ENCODE results near the gene HYAL2. TPM values are rescaled to one million over a fixed set of nuclear protein-coding genes. Genes with fewer than 3 reads are reported as not detected.

Gene HYAL2
- total and polyA plus RNA-seq, 4 donors = 19.5 to 57.6 (median 33.2) TPM

DNA sequence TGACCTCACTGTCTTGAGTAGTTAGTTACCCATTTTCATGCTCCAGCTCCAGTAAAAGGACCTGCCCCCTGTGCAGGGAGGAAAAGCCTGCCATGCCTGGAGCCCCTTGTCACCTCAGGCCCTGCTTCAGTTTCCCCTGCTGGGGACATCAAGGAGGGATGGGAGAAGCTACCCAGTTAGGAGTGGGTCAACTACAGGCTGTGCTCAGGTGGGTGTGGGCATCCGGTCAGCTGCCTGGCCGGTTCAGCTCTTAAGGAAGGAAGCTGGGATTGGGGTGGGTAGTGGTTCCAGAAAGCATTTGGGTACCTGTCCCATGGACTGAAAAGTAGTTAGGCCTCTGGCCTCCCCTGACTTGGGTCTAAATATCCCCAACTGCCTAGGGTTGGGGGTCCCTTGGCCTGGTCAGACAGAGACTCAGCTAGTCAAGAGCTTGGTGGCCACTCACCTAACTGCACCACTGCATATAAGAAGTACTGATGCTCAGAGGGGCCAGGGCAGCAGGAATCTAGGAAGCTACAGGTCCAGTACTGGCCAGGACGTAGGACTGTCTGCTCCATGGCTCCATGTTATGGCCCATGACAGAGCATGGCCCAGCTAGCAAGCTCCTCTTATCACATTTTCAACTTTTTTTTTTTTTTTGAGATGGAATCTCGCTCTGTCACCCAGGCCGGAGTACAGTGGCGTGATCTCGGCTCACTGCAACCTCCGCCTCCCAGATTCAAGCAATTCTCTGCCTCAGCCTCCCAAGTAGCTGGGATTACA, 43.1 kb downstream of the HYAL2 start:
- Histone ChIP-seq H3K27ac (ENCODE audit: low read depth in 1 of 2, low read length in 2 of 2) (no peak overlapping the region), H3K4me1 (ENCODE audit: control insufficient read depth in 4 of 4, insufficient read depth in 4 of 4, low read length in 3 of 4) (peaks cover under 1 to 19% (median 3%) of the 10 kb centered on the region in 4 donors), H3K27me3 (ENCODE audit: control insufficient read depth in 4 of 4, insufficient read depth in 4 of 4, low read length in 3 of 4) (peaks cover 0 to 2% (median 0%) of the 10 kb centered on the region in 4 donors), H3K4me3 (ENCODE audit: low read depth in 1 of 3, low read length in 3 of 3) (no peak overlapping the region), H3K9ac (ENCODE audit: low read depth in 1 of 2, low read length in 2 of 2) (no peak overlapping the region), H3K9me3 (ENCODE audit: control insufficient read depth in 4 of 4, low read length in 3 of 4) (no peaks in the 10 kb centered on the region), H3K36me3 (ENCODE audit: control insufficient read depth in 4 of 4, insufficient read depth in 3 of 4, low read depth in 1 of 4, low read length in 3 of 4) (no peaks in the 10 kb centered on the region)
- DNase-seq (ENCODE audit: low spot score) = no peak
- TF ChIP-seq, protein P1, sequence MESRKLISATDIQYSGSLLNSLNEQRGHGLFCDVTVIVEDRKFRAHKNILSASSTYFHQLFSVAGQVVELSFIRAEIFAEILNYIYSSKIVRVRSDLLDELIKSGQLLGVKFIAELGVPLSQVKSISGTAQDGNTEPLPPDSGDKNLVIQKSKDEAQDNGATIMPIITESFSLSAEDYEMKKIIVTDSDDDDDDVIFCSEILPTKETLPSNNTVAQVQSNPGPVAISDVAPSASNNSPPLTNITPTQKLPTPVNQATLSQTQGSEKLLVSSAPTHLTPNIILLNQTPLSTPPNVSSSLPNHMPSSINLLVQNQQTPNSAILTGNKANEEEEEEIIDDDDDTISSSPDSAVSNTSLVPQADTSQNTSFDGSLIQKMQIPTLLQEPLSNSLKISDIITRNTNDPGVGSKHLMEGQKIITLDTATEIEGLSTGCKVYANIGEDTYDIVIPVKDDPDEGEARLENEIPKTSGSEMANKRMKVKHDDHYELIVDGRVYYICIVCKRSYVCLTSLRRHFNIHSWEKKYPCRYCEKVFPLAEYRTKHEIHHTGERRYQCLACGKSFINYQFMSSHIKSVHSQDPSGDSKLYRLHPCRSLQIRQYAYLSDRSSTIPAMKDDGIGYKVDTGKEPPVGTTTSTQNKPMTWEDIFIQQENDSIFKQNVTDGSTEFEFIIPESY (IDR thresholded peaks at IDR 0.05) = no peak
- TF ChIP-seq SP1 (IDR thresholded peaks at IDR 0.05) (no peak), GABPA (IDR thresholded peaks at IDR 0.05 in 1 of 2, conservative IDR thresholded peaks at IDR 0.05 in 1 of 2) (no peak), RXRA (IDR thresholded peaks at IDR 0.05) (no peak)
- 95% methylated on average over 8 of the region's 8 CpGs for WGBS

DNA sequence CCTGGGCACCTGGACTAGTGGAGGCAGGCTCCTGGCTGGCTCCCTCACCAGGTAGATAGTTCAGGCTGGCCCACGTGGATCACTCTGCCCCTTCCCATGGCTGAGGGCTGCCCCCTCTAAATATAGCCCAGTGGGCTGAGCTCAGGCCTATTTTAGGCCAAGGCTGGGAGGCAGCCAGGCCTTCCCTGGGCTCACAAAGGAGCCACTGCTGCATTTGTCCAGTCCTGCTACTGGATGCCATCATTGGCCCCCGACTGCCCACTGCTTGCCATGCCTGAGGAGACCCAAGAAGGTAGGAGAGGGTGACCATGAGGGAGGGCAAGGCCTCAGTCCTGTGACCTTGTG, 43.7 kb downstream of the HYAL2 start, which contains the start of gene LSMEM2:
LSMEM2 (plus strand) TSS at position 208 of the 345 bp plus-strand sequence; CDS start at position 235, 27 bp downstream.
- Histone ChIP-seq H3K36me3 (ENCODE audit: control insufficient read depth in 4 of 4, insufficient read depth in 3 of 4, low read depth in 1 of 4, low read length in 3 of 4) (no peaks in the 10 kb centered on the region), H3K9me3 (ENCODE audit: control insufficient read depth in 4 of 4, low read length in 3 of 4) (no peaks in the 10 kb centered on the region), H3K9ac (ENCODE audit: low read depth in 1 of 2, low read length in 2 of 2) (no peak within 1 kb of the TSS), H3K27ac (ENCODE audit: low read depth in 1 of 2, low read length in 2 of 2) (no peak within 1 kb of the TSS), H3K4me1 (ENCODE audit: control insufficient read depth in 4 of 4, insufficient read depth in 4 of 4, low read length in 3 of 4) (peaks cover 2 to 24% (median 7%) of the 10 kb centered on the region in 4 donors), H3K4me3 (ENCODE audit: low read depth in 1 of 3, low read length in 3 of 3) (no peak within 1 kb of the TSS), H3K27me3 (ENCODE audit: control insufficient read depth in 4 of 4, insufficient read depth in 4 of 4, low read length in 3 of 4) (peaks cover 0 to 2% (median 0%) of the 10 kb centered on the region in 4 donors)
- TF ChIP-seq, protein P1 (IDR thresholded peaks at IDR 0.05) = no peak
- TF ChIP-seq, protein P2, sequence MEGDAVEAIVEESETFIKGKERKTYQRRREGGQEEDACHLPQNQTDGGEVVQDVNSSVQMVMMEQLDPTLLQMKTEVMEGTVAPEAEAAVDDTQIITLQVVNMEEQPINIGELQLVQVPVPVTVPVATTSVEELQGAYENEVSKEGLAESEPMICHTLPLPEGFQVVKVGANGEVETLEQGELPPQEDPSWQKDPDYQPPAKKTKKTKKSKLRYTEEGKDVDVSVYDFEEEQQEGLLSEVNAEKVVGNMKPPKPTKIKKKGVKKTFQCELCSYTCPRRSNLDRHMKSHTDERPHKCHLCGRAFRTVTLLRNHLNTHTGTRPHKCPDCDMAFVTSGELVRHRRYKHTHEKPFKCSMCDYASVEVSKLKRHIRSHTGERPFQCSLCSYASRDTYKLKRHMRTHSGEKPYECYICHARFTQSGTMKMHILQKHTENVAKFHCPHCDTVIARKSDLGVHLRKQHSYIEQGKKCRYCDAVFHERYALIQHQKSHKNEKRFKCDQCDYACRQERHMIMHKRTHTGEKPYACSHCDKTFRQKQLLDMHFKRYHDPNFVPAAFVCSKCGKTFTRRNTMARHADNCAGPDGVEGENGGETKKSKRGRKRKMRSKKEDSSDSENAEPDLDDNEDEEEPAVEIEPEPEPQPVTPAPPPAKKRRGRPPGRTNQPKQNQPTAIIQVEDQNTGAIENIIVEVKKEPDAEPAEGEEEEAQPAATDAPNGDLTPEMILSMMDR (IDR thresholded peaks at IDR 0.05; ENCODE audit: low read depth, low read length, missing input control) = no peak
- TF ChIP-seq, protein P3, sequence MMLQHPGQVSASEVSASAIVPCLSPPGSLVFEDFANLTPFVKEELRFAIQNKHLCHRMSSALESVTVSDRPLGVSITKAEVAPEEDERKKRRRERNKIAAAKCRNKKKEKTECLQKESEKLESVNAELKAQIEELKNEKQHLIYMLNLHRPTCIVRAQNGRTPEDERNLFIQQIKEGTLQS (IDR thresholded peaks at IDR 0.05) = no peak
- TF ChIP-seq NR2F2 (IDR thresholded peaks at IDR 0.05) (no peak), GABPA (IDR thresholded peaks at IDR 0.05 in 1 of 2, conservative IDR thresholded peaks at IDR 0.05 in 1 of 2) (no peak), FOXA2 (IDR thresholded peaks at IDR 0.05) (no peak), RXRA (IDR thresholded peaks at IDR 0.05) (no peak), EGR1 (IDR thresholded peaks at IDR 0.05; ENCODE audit: low read depth in 2 of 2) (no peak), JUND (IDR thresholded peaks at IDR 0.05) (no peak), RAD21 (IDR thresholded peaks at IDR 0.05) (no peak)
- no peak for DNase-seq (ENCODE audit: low spot score)
- WGBS = 80% methylated on average over 2 of the region's 2 CpGs

All from liver (tissue), 9 donors.